Effector CD8-positive, alpha-beta T cell (primary cell): Measurements from ENCODE around the gene DOK1.

Experiments used
- DNase-seq: peaks from one replicate; lab custom pipeline; 2025; lab: John Stamatoyannopoulos, UW

Gene DOK1

GRCh38 chr2:74602586-74603281 is 48.2 kb downstream of the DOK1 start:
- DNase-seq: no peak

DNA sequence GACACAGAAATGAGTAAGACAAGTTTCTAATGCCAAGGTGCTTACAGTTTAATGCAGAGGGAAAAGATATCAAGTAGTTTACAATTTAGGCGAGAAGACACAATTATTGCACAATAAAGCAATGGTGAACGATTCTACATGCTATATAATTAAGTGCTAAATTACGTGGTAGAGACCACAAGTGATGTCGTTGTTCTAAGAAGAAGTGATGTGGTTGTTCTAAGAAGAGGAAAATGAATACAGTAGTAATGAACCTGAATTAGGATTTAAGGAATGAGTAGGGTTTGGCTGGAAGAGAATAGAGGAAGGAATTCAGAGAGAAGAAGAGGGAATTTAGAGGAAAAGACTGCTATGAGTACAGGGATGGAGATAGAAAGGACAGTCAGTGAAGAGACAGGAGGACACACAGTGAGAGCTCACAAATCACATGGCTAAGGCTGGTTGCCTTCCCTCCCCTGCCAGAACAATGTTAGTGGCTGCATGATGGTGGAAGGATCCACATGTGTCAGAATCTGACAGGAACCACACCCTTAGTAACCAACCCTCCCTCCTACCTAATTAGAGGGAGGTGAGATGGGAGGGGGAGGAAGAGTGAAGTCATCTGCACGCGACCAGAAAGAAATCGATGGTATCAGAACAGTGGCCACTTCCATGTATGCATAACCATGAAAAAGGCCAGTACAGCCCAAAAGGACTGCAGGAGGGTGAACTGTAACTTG is 48.9 kb downstream of the DOK1 start:
- no peak for DNase-seq

GRCh38 chr2:74606927-74607326 is 52.4 kb downstream of the DOK1 start:
- DNase-seq: no peak
